ENCODE measurements around the gene PLEKHA6. TPM values are rescaled to one million over a fixed set of nuclear protein-coding genes. Genes with fewer than 3 reads are reported as not detected.
A peak's percentile ranks its signal among the peaks of the same experiment; 100 is the strongest.

PLEKHA6 gene
- total RNA-seq, 4 donors from 2014 or later, result 8.7 to 17.8 (median 11.4) TPM

DNA sequence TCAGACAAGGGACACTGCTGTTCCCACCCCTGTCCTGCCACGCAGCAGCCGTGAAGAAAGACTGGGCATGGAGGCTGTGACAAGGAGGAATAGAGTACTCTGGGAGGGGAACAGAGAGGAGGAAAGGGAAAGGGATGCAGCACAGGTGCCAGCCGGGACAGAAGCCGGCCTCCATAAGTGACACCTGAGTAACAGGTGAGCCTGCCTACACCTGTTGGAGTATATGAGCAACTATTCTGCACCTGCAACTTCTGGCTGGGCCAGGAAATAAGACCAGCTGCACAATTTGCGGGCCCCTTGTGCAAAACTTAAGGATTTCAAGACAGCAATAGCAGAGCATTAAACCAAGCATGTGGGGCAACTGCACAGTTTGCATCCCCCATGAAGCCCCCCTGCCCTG is 73.4 kb downstream of the PLEKHA6 start:
- Histone ChIP-seq H3K36me3 (no peaks in the 10 kb centered on the region), H3K27ac (peak overlapping the region in 3 of 4 donors; percentile 54 to 65 (median 59)), H3K4me1 (peaks cover 0 to 66% (median 0%) of the 10 kb centered on the region in 3 donors), H3K4me3 (peak overlapping the region in 1 of 2 donors; percentile 30), H3K9me3 (no peaks in the 10 kb centered on the region), H3K27me3 (peaks cover 85% of the 10 kb centered on the region)
- WGBS, 2 donors (ENCODE audit: low coverage in 1 of 2), result 87 to 100% methylated on average over 2 to 3 of the region's 5 CpGs
- TF ChIP-seq POLR2A (IDR thresholded peaks at IDR 0.05), result no peak
- TF ChIP-seq POLR2AphosphoS5 (IDR thresholded peaks at IDR 0.05), result no peak
- TF ChIP-seq, protein P1, sequence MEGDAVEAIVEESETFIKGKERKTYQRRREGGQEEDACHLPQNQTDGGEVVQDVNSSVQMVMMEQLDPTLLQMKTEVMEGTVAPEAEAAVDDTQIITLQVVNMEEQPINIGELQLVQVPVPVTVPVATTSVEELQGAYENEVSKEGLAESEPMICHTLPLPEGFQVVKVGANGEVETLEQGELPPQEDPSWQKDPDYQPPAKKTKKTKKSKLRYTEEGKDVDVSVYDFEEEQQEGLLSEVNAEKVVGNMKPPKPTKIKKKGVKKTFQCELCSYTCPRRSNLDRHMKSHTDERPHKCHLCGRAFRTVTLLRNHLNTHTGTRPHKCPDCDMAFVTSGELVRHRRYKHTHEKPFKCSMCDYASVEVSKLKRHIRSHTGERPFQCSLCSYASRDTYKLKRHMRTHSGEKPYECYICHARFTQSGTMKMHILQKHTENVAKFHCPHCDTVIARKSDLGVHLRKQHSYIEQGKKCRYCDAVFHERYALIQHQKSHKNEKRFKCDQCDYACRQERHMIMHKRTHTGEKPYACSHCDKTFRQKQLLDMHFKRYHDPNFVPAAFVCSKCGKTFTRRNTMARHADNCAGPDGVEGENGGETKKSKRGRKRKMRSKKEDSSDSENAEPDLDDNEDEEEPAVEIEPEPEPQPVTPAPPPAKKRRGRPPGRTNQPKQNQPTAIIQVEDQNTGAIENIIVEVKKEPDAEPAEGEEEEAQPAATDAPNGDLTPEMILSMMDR (IDR thresholded peaks at IDR 0.05), result no peak
- no peak for TF ChIP-seq EP300 (IDR thresholded peaks at IDR 0.05)
- ATAC-seq, result no peak

DNA sequence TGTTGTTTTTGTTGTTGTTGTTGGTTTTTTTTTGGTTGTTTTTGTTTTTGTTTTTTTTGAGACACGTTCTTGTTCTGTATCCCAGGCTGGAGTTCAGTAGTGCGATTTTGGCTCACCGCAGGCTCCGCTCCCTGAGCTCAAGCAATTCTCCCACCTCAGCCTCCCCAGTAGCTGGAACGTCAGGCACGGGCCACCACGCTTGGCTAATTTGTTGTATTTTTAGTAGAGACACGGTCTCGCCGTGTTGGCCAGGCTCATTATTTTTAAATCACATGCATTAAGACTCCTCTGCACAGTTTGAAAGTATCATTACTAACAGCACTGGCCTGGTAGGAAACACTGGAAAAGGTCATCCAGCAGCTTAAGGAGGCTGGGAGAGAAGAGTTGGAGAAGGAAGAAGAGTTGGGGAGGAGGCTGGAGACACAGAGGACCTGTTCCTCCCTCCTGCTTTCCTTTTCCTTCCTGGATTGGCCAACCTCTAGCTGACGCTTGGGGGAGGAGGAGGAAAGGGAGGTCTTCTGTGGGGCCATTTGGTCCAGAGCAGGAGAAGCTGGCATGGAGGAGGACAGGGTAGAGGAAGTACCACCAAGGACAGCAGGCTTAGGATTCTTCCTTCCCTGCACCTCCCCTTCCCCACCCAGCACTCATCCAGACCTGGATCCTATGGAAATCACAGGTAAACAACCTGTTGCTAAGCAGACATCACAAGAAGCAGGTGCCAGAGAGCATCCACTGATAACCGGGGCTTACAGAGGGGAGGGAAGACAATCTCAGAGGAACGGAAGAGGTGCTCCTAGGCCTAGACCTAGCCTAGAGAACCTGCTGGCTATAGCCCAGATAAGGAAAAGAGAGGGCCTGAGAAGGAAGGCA is 74.1 kb downstream of the PLEKHA6 start:
- peak; percentile 24 for ATAC-seq
- 59 to 74% methylated on average over 9 to 12 of the region's 13 CpGs for WGBS, 2 donors (ENCODE audit: low coverage in 1 of 2)
- TF ChIP-seq POLR2AphosphoS5 (IDR thresholded peaks at IDR 0.05), result no peak
- TF ChIP-seq, protein P1 (IDR thresholded peaks at IDR 0.05), result no peak
- TF ChIP-seq POLR2A (IDR thresholded peaks at IDR 0.05), result no peak
- TF ChIP-seq EP300 (IDR thresholded peaks at IDR 0.05), result no peak
- peaks cover 0 to 68% (median 0%) of the 10 kb centered on the region in 3 donors for H3K4me1 ChIP-seq
- H3K36me3 ChIP-seq, result no peaks in the 10 kb centered on the region
- no peaks in the 10 kb centered on the region for H3K9me3 ChIP-seq
- peak overlapping the region in 1 of 2 donors; percentile 1 for H3K4me3 ChIP-seq
- H3K27ac ChIP-seq, result peak overlapping the region in 3 of 4 donors; percentile 54 to 65 (median 59)
- H3K27me3 ChIP-seq, result peaks cover 82% of the 10 kb centered on the region

DNA sequence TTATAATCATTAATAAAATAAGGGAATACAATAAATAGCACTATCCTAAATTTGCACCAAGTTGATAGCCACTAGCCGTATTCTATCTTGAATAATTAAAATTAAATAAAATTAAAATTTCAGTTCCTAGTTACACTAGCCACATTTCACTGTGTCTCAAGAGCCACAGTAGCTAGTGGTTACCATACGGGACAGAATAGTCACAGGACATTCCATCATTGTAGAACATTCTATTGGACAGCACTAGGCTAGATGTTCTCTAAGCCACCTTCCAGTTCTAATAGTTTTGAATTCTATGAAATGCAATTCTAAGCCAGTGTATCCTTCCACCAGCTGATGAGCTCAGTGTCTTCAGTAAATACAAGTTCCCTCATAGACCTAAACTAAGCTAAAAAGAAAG is 74.8 kb downstream of the PLEKHA6 start:
- Histone ChIP-seq H3K4me3 (no peak overlapping the region), H3K27ac (no peak overlapping the region), H3K4me1 (peaks cover 0 to 76% (median 0%) of the 10 kb centered on the region in 3 donors), H3K36me3 (no peaks in the 10 kb centered on the region), H3K27me3 (peaks cover 80% of the 10 kb centered on the region), H3K9me3 (no peaks in the 10 kb centered on the region)
- TF ChIP-seq, protein P1 (IDR thresholded peaks at IDR 0.05), result no peak
- no peak for TF ChIP-seq POLR2A (IDR thresholded peaks at IDR 0.05)
- no peak for TF ChIP-seq POLR2AphosphoS5 (IDR thresholded peaks at IDR 0.05)
- TF ChIP-seq EP300 (IDR thresholded peaks at IDR 0.05), result no peak
- 72 to 83% methylated on average over 2 of the region's 2 CpGs for WGBS, 2 donors (ENCODE audit: low coverage in 1 of 2)
- no peak for ATAC-seq

DNA sequence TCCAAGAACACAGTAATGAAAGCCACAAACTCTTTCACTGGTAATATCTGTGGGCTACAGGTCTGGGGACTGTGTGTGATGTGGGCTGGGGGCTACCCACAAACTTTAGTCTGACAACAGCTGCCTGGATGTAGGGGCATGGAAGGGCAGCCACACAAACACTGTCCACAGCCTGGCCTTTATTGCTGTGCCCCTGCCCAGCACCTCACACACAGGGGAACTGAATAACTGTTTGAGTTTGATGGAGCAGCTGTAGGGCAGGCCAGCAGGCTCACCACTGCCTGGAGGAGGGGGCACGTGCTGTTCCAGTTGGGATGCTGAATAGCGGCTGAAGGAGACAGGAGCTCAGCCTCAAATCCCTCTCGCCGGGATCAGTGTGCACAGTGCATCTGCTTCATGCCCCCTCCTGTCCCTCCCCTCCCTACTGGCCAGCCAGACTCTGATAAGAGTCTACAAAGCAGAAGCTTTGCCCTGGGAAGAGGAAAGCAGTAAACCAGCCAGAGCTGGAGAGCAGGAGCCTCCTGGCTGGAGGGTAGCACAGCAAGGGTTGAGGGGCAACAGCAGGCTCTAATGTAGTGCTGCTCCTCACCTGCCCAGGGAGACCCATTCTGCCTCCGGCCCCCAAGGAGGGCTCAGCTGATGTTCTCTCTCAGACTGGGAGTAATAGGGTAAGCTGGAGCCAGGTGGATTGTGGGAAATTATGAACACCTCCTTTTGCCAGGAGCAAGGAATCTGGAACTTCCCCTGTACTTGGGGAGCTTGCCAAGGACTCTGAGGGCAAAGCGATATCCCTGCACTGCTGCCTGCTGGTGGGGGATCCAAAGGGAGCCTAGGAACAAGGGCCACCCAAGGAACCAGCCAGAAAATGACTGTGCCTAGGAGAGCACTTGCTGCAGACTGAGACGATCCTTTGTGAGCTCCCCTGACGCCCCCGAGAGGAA is 75.7 kb downstream of the PLEKHA6 start:
- TF ChIP-seq, protein P1 (IDR thresholded peaks at IDR 0.05), result no peak
- TF ChIP-seq EP300 (IDR thresholded peaks at IDR 0.05) (no peak), POLR2AphosphoS5 (IDR thresholded peaks at IDR 0.05) (no peak), POLR2A (IDR thresholded peaks at IDR 0.05) (no peak)
- no peaks in the 10 kb centered on the region for H3K36me3 ChIP-seq
- H3K4me1 ChIP-seq, result peaks cover 0 to 75% (median 0%) of the 10 kb centered on the region in 3 donors
- peaks cover 75% of the 10 kb centered on the region for H3K27me3 ChIP-seq
- peak overlapping the region in 1 of 4 donors; percentile 42 for H3K27ac ChIP-seq
- 53 to 80% methylated on average over 1 to 4 of the region's 9 CpGs for WGBS, 2 donors (ENCODE audit: low coverage in 1 of 2)
- no peak for ATAC-seq
- H3K9me3 ChIP-seq, result no peaks in the 10 kb centered on the region
- H3K4me3 ChIP-seq, result no peak overlapping the region
